NCI-H1417 treated with DMSO at 0.1 percent for 48 hours (cell line): Measurements from ENCODE around the gene VPS4A.
A peak's percentile ranks its signal among the peaks of the same experiment; 100 is the strongest.
"Not testable (repeated sequence)": the region's sequence is repeated elsewhere in the genome, so short reads cannot be mapped to it uniquely, and the experiment has no call there.

Source experiments
- DNase-seq: peaks from one replicate; lab custom pipeline; 2025; lab: John Stamatoyannopoulos, UW

The VPS4A gene

DNA sequence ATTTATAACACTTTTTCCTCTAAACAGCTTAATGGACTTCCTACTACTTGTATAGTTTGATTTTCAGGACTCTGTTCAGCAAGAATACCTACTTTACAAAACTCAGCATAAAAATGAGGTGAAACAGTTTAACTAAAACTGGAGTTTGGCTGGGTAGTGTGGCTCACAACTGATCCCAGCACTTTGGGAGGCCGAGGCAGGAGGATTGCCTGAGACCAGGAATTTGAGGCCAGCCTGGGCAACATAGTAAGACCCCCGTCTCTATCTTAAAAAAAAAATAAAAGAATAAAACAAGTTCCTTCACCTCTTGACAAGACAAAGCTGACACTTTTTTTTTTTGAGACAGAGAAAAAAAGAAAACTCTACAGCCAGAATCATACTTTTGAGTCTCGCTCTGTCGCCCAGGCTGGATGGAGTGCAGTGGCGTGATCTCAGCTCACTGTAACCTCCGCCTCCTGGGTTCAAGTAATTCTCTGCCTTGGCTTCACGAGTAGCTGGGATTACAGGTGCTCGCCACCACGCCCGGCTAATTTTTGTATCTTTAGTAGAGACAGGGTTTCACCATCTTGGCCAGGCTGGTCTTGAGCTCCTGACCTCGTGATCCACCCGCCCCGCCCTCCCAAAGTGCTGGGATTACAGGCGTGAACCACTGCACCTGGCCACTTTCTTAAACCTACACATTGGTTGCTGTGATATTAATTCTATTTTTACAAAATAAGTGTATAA is 16.6 kb downstream of the VPS4A start:
- DNase-seq = no peak

DNA sequence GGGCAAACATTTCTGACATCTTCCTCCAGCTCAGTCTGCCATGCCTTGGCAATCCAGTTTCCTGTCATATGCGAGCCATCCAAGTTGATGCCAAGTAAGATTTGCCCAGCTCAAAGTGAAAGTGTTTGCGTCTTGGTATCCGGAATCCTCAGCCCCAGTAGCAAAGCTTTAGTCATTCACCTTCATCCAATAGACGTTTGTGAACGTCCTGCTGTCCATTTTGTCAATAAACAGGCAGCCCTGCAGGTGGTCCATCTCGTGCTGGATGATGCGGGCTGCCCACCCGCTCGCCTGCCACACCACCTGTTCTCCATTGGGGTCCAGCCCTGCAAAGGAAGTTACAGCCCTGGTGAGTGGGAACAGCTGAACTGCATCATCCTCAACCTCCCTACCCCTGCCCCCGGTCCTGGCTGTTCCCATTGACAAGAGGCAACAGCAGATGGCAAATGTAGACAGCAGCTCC is 17.7 kb downstream of the VPS4A start:
- DNase-seq = no peak

DNA sequence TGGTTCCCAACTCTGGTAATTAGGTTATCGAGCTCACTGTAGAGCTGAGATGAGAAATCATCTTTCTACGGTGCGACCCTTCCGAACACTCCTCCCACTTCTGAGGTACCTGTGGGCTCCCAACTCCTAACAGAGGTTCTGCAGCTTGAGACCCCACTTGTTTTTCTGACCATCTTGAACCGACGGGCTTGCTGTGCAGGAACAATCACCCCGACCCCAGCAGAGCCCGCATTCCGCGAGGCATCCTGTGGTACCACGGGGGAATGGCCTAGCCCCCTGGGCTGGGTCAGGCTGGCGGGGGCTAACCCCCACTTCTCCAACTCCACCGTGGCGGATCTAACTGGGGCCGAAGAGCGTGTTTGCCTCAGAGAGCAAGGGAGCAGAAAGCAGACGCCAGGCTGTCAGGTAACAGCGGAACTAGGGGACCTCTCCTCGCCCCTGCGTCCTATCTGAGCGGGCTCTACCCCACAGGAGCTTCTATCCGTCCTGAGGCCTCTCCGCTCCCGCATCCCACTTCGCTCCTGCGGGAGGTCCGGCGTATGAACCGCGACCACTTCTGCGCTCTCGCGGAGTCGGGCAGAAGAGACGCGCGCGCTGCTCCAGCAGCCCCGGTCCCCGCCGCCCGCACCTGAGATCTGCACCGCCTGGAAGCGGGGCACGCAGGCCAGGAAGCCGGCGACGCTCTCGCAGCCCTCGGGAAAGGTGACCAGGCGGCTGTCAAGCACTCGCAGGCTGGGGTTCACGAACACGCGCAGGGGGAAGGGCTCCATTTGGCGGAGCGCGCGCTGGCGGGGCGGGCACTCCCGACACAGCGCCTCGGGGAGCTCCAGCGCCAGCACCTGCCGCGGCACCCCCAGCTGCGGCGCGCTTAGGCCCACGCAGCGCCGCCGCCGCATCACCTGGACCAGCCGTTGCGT is 18.5 kb downstream of the VPS4A start:
- DNase-seq = no peak

GRCh38 chr16:69330286-69331109 is 19.3 kb downstream of the VPS4A start, which contains the start of gene PDF:
Gene PDF (minus strand): TSS chr16:69330588. CDS start chr16:69330570, 18 bp downstream.
- DNase-seq = peak; percentile 47

GRCh38 chr16:69334696-69335095 is 23.5 kb downstream of the VPS4A start:
- DNase-seq = no peak

- no peak for DNase-seq
Observed at GRCh38 chr16:69338557-69339288, 27.6 kb downstream of the VPS4A start.

GRCh38 chr16:69339289-69340094 is 28.3 kb downstream of the VPS4A start, which contains the start of the genes COG8 and NIP7:
Gene COG8 (minus strand): TSS chr16:69339564. CDS start chr16:69339552, 12 bp downstream.
Gene NIP7 (plus strand): TSS chr16:69339772. CDS start chr16:69339830, 58 bp downstream.
- DNase-seq = peak; percentile 89

DNA sequence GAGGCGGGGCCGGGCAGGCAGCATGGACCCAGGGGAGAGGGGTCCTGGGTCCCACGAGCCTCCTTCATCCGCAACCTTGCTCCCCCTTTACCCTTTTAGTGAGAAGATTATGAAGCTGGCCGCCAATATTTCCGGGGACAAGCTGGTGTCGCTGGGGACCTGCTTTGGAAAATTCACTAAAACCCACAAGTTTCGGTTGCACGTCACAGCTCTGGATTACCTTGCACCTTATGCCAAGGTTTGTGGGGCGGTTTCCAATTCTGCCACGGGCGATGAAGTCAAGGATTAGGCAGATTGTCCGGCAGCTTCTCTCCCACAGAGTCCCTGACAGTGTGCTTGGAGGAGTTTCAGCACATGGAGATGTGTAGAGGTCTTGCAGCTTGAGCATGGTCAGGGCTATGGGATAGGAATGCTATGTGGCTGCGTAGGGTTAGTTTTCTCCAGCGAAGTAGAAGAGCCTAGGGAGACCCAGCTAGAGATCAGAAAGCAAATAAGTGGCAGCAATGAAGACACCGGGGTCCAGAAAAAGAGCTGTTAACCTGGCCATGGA is 29.0 kb downstream of the VPS4A start:
- DNase-seq = no peak

DNA sequence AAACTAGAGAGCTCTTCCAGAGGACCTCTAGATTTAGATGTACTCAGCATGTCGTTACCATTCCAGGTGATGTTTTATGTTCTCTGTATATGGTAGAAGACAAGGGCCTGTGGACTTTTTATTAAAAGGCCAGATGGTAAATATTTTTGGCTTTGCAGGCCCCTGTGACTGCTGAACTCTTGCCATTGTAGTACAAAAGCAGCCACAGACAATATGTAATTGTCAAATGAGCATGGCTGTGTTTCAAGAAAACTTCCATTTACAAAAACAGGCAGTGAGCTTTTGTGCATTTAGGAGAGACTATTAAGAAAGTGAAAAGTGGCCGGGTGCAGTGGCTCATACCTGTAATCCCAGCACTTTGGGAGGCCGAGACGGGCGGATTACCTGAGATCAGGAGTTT is 33.0 kb downstream of the VPS4A start:
- no peak for DNase-seq

- no peak for DNase-seq
Observed at GRCh38 chr16:69345923-69346322, 34.8 kb downstream of the VPS4A start.

GRCh38 chr16:69346683-69347082 is 35.5 kb downstream of the VPS4A start:
- DNase-seq = no peak

GRCh38 chr16:69348222-69348621 is 37.1 kb downstream of the VPS4A start:
- no peak for DNase-seq

DNA sequence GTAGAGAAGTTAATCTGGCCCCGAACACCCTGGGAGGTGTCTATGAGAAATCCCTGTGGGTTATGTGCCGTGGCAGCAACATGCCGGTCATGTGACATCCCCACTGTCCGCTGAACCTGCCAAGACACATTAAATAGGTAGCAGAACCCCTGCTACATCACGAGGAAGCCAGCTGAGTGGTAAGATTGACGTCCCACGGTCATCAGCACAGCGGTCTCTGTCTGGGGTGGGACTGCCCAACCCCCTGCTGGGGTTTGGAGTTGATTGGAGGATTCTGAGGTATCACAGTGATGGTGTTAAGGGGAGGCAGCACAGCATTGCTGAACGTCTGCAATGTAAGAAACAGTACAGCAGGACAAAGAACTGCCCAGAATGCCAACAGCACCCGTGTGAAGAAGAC is 38.4 kb downstream of the VPS4A start:
- DNase-seq = no peak

- no peak for DNase-seq
Observed at GRCh38 chr16:69350536-69351133, 39.5 kb downstream of the VPS4A start.

- DNase-seq = no peak
Observed at GRCh38 chr16:69351309-69352027, 40.3 kb downstream of the VPS4A start, which contains the start of gene TMED6. Gene TMED6 (minus strand): TSS chr16:69351786. CDS start chr16:69351753, 33 bp downstream.

GRCh38 chr16:69360070-69360469 is 48.9 kb downstream of the VPS4A start:
- not testable (repeated sequence) for DNase-seq

- no peak for DNase-seq
Observed at GRCh38 chr16:69363281-69363717, 52.1 kb downstream of the VPS4A start.

DNA sequence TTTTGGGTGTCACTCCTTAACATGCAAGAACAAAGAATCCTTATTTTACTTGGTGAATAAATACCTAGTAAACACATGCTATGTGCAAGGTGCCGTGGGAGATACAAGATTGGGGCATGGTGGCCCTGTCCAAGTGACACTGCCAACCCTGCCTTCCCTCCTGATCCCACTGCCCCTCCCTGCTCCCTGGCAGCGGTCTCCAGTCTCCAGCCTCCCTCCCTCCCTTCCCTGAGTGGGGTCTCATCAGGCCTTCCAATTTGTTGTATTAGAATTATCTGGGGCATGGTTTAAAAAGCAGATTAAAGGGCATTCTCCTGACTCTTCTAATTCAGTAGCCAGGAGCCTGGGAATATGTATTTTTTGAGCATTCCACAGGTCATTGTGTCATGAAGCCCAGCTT is 52.9 kb downstream of the VPS4A start:
- DNase-seq = no peak

DNA sequence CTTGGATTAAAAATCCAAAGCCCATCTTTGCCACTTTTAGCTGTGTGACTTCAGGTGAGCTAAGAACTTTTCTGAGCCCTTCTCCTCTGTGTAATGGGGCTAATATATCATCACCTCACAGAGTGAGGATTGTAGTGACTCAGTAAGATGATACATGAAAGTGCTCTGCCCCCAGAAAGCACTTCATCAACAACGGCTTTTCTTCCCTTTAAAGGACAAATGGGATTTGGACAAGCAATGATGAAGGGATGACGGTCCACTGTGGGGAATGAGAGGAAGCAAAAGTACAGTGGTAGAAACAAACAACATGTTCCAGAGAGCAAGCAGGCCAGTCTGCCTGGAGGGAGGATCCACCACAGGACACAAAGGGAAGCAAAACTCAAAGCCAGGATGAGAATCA is 54.8 kb downstream of the VPS4A start:
- DNase-seq = no peak
